ENCODE results near the gene TRIM61. TPM values are rescaled to one million over a fixed set of nuclear protein-coding genes. Genes with fewer than 3 reads are reported as not detected.
"Not testable (repeated sequence)": the region's sequence is repeated elsewhere in the genome, so short reads cannot be mapped to it uniquely, and the experiment has no call there.

TRIM61 gene
- total RNA-seq, 1 experiment from 2014 or later = 0.26 TPM

DNA sequence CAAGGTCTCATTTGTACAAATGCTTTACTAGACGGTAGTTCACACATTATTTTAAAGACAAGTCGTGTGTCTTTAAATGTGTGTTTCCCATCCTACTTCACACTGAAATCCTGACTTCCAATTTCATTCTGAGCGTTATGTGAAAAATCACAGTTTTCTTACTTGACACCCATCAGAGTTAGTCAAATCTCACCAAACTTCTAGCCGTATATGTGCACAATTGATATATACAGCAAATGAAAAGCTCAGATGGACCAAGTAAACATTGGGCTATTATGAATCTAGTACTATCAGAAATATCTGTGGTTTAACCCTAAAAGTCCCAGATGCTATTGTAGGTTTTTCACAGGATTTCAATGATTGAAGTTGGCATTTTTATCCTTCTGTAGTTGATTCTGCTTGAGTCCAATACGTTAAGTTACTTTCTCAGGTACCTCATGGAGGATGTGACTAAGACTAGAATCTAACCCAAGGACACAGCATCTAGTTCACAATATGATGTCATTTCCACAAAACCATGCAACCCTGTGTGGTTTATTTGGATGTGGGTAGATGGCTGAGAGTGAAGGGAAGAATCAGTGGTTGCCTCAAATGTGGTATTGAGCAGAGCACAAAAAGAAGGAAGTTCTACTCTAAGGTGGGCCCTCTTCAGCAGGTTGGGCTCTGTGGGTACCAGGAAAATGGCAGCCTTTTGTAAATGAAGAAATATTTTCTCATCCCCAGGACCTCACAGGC, 32.2 kb upstream of the TRIM61 start:
- DNase-seq (ENCODE audit: unreplicated experiment) = no peak
- intact Hi-C loops (cut with micrococcal nuclease) = no loop called here
- POLR2A ChIA-PET = interaction anchor here (0.6 kb wide), 1 partner anchor 143 kb away, joined by 3 read pairs; no protein-coding TSS in a partner anchor
- CTCF ChIA-PET = interaction anchor here (0.6 to 2.2 kb wide), 5 partner anchors 9 to 1867 kb away, joined by 3 to 6 read pairs (median 3); no protein-coding TSS in a partner anchor
- TF ChIP-seq, protein P1, sequence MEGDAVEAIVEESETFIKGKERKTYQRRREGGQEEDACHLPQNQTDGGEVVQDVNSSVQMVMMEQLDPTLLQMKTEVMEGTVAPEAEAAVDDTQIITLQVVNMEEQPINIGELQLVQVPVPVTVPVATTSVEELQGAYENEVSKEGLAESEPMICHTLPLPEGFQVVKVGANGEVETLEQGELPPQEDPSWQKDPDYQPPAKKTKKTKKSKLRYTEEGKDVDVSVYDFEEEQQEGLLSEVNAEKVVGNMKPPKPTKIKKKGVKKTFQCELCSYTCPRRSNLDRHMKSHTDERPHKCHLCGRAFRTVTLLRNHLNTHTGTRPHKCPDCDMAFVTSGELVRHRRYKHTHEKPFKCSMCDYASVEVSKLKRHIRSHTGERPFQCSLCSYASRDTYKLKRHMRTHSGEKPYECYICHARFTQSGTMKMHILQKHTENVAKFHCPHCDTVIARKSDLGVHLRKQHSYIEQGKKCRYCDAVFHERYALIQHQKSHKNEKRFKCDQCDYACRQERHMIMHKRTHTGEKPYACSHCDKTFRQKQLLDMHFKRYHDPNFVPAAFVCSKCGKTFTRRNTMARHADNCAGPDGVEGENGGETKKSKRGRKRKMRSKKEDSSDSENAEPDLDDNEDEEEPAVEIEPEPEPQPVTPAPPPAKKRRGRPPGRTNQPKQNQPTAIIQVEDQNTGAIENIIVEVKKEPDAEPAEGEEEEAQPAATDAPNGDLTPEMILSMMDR (IDR thresholded peaks at IDR 0.05; ENCODE audit: unreplicated experiment) = no peak
- Mint-ChIP-seq H3K27ac (ENCODE audit: low read depth, unreplicated experiment) (no peak overlapping the region), H3K4me3 (ENCODE audit: unreplicated experiment) (no peak overlapping the region), H3K27me3 (ENCODE audit: insufficient read depth, unreplicated experiment) (no peaks in the 10 kb centered on the region), H3K4me1 (ENCODE audit: insufficient read depth, unreplicated experiment) (no peaks in the 10 kb centered on the region), H3K9me3 (ENCODE audit: unreplicated experiment) (no peaks in the 10 kb centered on the region), H3K36me3 (ENCODE audit: insufficient read depth, unreplicated experiment) (no peaks in the 10 kb centered on the region)
- BruUV-seq (replicated peaks) = no TSS peak

DNA sequence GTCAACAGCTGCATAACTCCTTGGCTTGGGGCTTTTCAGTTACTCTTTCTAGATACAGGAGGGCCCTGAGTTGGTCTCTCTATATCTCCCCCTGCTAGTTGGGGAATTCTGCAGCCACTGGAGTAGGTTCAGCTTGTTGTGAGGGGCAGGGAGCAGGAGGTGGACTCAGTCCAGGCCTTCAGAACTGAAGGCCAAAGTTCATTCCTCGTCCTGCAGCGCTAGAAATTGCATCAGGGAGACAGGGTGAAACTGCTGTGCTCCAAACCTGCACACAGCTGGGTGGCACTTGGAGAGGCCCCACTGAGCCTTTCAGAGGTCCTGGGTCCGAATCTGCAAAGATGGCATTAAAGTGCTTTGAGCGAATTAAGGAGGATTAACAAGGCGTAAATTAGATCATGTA, 29.4 kb upstream of the TRIM61 start:
- H3K4me1 Mint-ChIP-seq (ENCODE audit: insufficient read depth, unreplicated experiment) = no peaks in the 10 kb centered on the region
- intact Hi-C loops (cut with micrococcal nuclease) = no loop called here
- CTCF ChIA-PET = interaction anchor here (0.6 to 2.5 kb wide), 2 partner anchors 227 to 239 kb away, joined by 3 to 10 read pairs; no protein-coding TSS in a partner anchor
- H3K9me3 Mint-ChIP-seq (ENCODE audit: unreplicated experiment) = no peaks in the 10 kb centered on the region
- POLR2A ChIA-PET = interaction anchor here (0.6 kb wide), 1 partner anchor 241 kb away, joined by 4 read pairs; no protein-coding TSS in a partner anchor
- no TSS peak for BruUV-seq (replicated peaks)
- no peak overlapping the region for H3K27ac Mint-ChIP-seq (ENCODE audit: low read depth, unreplicated experiment)
- DNase-seq (ENCODE audit: unreplicated experiment) = no peak
- no peaks in the 10 kb centered on the region for H3K36me3 Mint-ChIP-seq (ENCODE audit: insufficient read depth, unreplicated experiment)
- no peak overlapping the region for H3K4me3 Mint-ChIP-seq (ENCODE audit: unreplicated experiment)
- TF ChIP-seq, protein P1 (IDR thresholded peaks at IDR 0.05; ENCODE audit: unreplicated experiment) = no peak
- H3K27me3 Mint-ChIP-seq (ENCODE audit: insufficient read depth, unreplicated experiment) = no peaks in the 10 kb centered on the region

DNA sequence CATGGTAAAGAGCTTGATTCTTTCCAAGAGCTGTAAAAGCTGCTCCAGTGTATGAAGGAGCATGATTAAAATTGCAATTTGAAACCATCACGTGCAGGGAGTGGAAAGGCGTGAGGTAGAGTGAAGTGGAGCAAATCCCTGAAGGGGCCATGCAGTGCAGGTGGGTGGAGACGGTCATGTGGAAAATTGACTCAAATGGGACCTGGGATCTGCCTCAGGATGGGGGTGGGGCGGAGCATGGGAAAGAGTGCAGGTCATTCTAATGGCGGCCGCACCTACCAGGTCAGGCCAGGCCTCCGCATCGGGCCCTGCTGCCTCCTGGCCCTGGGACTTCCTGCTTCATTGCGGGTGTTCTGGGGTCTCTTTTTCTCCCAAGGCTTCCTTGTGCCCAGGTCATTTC, 29.0 kb upstream of the TRIM61 start:
- no peak for DNase-seq (ENCODE audit: unreplicated experiment)
- intact Hi-C loops (cut with micrococcal nuclease) = no loop called here
- no TSS peak for BruUV-seq (replicated peaks)

DNA sequence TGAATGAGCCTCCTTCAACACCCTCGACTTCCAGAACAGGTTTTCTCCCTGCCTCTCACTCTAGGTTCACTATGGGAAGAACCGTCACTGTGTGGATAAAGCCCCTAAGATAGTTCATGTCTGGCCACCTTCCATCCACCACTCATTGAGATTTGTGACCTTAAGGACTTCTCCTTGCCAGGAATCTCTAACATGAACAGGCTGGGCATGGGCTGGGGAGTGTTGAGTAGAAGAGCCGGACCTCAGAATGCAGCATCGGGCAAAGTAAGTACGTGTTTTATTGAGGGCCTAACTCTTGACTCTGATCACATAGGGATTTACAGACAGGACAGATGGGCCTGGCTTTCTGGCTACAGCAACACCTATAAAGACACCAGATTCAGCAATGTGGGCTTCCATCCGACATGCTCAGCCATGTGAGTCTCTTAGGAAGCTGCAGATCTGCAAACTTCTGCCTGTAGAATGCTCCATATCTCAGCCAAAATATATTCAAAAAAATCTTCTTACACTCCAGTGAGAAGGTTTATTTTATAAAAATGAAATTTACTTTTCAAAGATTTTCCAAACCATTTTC, 28.0 kb upstream of the TRIM61 start:
- Mint-ChIP-seq H3K27me3 (ENCODE audit: insufficient read depth, unreplicated experiment) (no peaks in the 10 kb centered on the region), H3K36me3 (ENCODE audit: insufficient read depth, unreplicated experiment) (no peaks in the 10 kb centered on the region), H3K4me3 (ENCODE audit: unreplicated experiment) (no peak overlapping the region), H3K9me3 (ENCODE audit: unreplicated experiment) (no peaks in the 10 kb centered on the region), H3K4me1 (ENCODE audit: insufficient read depth, unreplicated experiment) (no peaks in the 10 kb centered on the region), H3K27ac (ENCODE audit: low read depth, unreplicated experiment) (no peak overlapping the region)
- intact Hi-C loops (cut with micrococcal nuclease) = no loop called here
- no TSS peak for BruUV-seq (replicated peaks)
- ChIA-PET CTCF (no interaction called here), POLR2A (no interaction called here)
- no peak for DNase-seq (ENCODE audit: unreplicated experiment)
- TF ChIP-seq, protein P1 (IDR thresholded peaks at IDR 0.05; ENCODE audit: unreplicated experiment) = no peak

More for the DNA sequence above, 29.0 kb upstream of the TRIM61 start:
- TF ChIP-seq, protein P1 (IDR thresholded peaks at IDR 0.05; ENCODE audit: unreplicated experiment) = no peak
- ChIA-PET POLR2A (no interaction called here), CTCF (interaction anchor here (0.6 to 2.5 kb wide), 2 partner anchors 226 to 238 kb away, joined by 3 to 10 read pairs; no protein-coding TSS in a partner anchor)
- Mint-ChIP-seq H3K4me3 (ENCODE audit: unreplicated experiment) (no peak overlapping the region), H3K9me3 (ENCODE audit: unreplicated experiment) (no peaks in the 10 kb centered on the region), H3K36me3 (ENCODE audit: insufficient read depth, unreplicated experiment) (no peaks in the 10 kb centered on the region), H3K27ac (ENCODE audit: low read depth, unreplicated experiment) (no peak overlapping the region), H3K4me1 (ENCODE audit: insufficient read depth, unreplicated experiment) (no peaks in the 10 kb centered on the region), H3K27me3 (ENCODE audit: insufficient read depth, unreplicated experiment) (no peaks in the 10 kb centered on the region)

DNA sequence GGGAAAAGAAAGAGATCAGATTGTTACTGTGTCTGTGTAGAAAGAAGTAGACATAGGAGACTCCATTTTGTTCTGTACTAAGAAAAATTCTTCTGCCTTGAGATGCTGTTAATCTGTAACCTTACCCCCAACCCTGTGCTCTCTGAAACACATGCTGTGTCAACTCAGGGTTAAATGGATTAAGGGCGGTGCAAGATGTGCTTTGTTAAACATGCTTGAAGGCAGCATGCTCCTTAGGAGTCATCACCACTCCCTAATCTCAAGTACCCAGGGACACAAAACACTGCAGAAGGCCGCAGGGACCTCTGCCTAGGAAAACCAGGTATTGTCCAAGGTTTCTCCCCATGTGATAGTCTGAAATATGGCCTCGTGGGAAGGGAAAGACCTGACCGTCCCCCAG, 24.5 kb upstream of the TRIM61 start:
- H3K9me3 Mint-ChIP-seq (ENCODE audit: unreplicated experiment); H3K36me3 Mint-ChIP-seq (ENCODE audit: insufficient read depth, unreplicated experiment); POLR2A ChIA-PET; DNase-seq (ENCODE audit: unreplicated experiment); H3K27me3 Mint-ChIP-seq (ENCODE audit: insufficient read depth, unreplicated experiment); H3K4me1 Mint-ChIP-seq (ENCODE audit: insufficient read depth, unreplicated experiment); CTCF ChIA-PET; H3K4me3 Mint-ChIP-seq (ENCODE audit: unreplicated experiment); H3K27ac Mint-ChIP-seq (ENCODE audit: low read depth, unreplicated experiment); intact Hi-C loops (cut with micrococcal nuclease); BruUV-seq (replicated peaks): not testable (repeated sequence)

DNA sequence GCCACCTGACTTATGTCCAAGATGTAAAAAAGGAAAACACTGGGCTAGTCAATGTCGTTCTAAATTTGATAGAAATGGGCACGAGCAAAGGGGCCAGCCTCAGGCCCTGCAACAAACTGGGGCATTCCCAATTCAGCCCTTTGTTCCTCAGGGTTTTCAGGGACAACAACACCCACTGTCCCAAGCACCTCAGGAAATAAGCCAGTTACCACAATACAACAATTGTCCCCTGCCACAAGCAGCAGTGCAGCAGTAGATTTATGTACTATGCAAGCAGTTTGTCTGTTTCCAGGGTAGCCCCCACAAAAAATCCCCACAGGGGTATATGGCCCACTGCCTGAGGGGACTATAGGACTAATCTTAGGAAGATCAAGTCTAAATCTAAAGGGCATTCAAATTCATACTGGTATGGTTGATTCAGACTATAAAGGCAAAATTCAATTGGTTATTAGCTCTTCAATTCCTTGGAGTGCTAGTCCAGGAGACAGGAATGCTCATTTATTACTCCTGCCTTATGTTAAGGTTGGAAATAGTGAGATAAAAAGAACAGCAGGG, 21.1 kb upstream of the TRIM61 start:
- BruUV-seq (replicated peaks); H3K4me1 Mint-ChIP-seq (ENCODE audit: insufficient read depth, unreplicated experiment); H3K9me3 Mint-ChIP-seq (ENCODE audit: unreplicated experiment); POLR2A ChIA-PET; H3K4me3 Mint-ChIP-seq (ENCODE audit: unreplicated experiment); H3K27me3 Mint-ChIP-seq (ENCODE audit: insufficient read depth, unreplicated experiment); H3K27ac Mint-ChIP-seq (ENCODE audit: low read depth, unreplicated experiment); H3K36me3 Mint-ChIP-seq (ENCODE audit: insufficient read depth, unreplicated experiment); DNase-seq (ENCODE audit: unreplicated experiment): not testable (repeated sequence)
- intact Hi-C loops (cut with micrococcal nuclease) = loop anchor here (5.0 kb wide), 1 partner anchor 41 kb away; no protein-coding TSS in a partner anchor
- CTCF ChIA-PET = interaction anchor here (0.6 to 4.6 kb wide), 11 partner anchors 18 to 231 kb away, joined by 3 to 37 read pairs (median 4); partner anchors contain the start of gene TRIM61

Measured in MCF 10A (cell line).